ENCODE data around the gene LRRC8D.

The LRRC8D gene

DNA sequence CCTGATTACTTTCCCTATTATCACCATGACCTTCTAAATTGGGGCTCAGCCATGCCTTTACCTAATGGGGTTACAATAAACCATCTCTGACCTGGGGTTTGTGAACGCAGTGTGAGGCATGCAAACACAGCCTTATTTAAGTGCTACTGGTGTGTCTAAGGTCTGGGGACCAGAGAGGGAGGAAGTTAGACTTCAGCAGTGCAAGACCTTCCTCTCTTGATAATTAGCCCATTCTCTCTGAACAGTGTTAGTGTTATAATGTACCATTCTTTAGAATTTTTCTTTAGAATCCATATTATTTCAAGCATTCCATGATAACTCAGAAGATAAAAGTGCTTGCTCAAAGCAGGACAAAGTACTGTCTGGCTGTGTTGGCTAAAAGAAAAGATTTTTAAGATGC is 10.5 kb upstream of the LRRC8D start:
- no peak overlapping the region for H3K4me3 ChIP-seq (ENCODE audit: low read depth, low read length)
- TF ChIP-seq, protein P1, sequence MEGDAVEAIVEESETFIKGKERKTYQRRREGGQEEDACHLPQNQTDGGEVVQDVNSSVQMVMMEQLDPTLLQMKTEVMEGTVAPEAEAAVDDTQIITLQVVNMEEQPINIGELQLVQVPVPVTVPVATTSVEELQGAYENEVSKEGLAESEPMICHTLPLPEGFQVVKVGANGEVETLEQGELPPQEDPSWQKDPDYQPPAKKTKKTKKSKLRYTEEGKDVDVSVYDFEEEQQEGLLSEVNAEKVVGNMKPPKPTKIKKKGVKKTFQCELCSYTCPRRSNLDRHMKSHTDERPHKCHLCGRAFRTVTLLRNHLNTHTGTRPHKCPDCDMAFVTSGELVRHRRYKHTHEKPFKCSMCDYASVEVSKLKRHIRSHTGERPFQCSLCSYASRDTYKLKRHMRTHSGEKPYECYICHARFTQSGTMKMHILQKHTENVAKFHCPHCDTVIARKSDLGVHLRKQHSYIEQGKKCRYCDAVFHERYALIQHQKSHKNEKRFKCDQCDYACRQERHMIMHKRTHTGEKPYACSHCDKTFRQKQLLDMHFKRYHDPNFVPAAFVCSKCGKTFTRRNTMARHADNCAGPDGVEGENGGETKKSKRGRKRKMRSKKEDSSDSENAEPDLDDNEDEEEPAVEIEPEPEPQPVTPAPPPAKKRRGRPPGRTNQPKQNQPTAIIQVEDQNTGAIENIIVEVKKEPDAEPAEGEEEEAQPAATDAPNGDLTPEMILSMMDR (IDR thresholded peaks at IDR 0.05; ENCODE audit: low read depth, low read length), result no peak
- TF ChIP-seq POLR2A (IDR thresholded peaks at IDR 0.05; ENCODE audit: extremely low read depth, insufficient read length) (no peak), MYC (IDR thresholded peaks at IDR 0.05; ENCODE audit: low read depth, low read length) (no peak)
- TF ChIP-seq, protein P2, sequence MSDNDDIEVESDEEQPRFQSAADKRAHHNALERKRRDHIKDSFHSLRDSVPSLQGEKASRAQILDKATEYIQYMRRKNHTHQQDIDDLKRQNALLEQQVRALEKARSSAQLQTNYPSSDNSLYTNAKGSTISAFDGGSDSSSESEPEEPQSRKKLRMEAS (IDR thresholded peaks at IDR 0.05; ENCODE audit: low read depth, low read length), result no peak
- DNase-seq (ENCODE audit: low read depth), result peak; percentile 37

DNA sequence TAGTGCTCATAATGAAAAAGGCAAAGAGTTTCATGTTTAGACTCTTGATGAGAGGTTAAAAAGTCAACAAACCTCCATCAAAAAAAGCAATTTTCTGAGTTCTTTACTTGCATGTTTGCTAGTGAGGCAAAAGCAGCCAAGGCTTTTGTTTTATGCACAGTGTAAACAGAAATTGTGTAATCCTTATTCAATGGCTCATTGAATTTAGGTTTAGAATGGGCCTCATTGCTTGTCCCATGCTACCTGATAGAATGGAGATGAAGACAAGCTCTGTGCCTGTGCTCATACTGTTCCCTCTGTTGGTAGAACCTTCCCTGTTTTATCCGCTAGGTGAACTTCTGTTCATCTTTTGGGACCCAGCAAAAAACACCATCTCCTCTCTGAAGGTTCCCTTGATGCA is 10.0 kb upstream of the LRRC8D start:
- TF ChIP-seq MYC (IDR thresholded peaks at IDR 0.05; ENCODE audit: low read depth, low read length), result no peak
- TF ChIP-seq POLR2A (IDR thresholded peaks at IDR 0.05; ENCODE audit: extremely low read depth, insufficient read length), result no peak
- TF ChIP-seq, protein P1 (IDR thresholded peaks at IDR 0.05; ENCODE audit: low read depth, low read length), result no peak
- TF ChIP-seq, protein P2 (IDR thresholded peaks at IDR 0.05; ENCODE audit: low read depth, low read length), result no peak
- no peak overlapping the region for H3K4me3 ChIP-seq (ENCODE audit: low read depth, low read length)
- DNase-seq (ENCODE audit: low read depth), result no peak

DNA sequence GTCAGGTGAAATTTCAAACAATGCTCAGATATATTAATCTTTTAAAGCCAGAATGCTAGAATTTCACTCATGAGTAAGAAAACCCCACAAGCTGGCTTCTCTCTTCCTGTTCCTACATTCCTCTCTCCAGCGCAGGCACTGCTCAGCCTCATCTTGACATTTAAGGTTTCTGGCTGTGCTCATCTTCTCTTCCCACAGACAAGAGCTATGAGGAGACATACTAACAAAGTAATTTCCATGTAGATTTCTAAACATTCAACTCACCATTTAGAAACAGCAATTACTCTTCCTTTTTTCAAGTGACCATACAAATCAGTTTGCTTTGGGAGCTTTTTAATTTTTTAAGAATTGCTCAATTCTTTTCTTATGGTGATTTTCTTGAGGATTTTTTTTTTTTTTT is 7.8 kb upstream of the LRRC8D start:
- peak; percentile 60 for DNase-seq (ENCODE audit: low read depth)
- TF ChIP-seq, protein P1 (IDR thresholded peaks at IDR 0.05; ENCODE audit: low read depth, low read length), result no peak
- TF ChIP-seq MYC (IDR thresholded peaks at IDR 0.05; ENCODE audit: low read depth, low read length) (no peak), POLR2A (IDR thresholded peaks at IDR 0.05; ENCODE audit: extremely low read depth, insufficient read length) (no peak)
- TF ChIP-seq, protein P2 (IDR thresholded peaks at IDR 0.05; ENCODE audit: low read depth, low read length), result no peak
- H3K4me3 ChIP-seq (ENCODE audit: low read depth, low read length), result no peak overlapping the region

DNA sequence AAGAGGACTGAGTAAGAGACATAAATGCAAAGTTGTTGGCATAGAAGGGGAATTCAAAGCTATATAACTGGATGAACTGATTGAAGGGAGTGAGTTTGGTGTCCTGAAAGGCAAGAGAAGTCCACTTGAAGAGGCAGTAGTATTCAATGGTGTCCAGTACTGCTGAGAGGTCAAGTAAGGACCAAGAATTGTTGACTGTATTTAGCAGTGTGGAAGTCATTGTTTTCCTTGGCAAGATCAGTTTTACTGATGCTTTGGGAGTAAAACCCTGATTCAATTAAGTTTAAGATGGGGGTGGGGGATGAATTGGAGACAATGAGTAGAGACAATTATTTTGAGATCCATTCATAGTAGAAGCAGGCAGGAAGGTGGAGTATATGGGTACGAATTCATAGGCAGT is 5.8 kb upstream of the LRRC8D start:
- TF ChIP-seq, protein P2 (IDR thresholded peaks at IDR 0.05; ENCODE audit: low read depth, low read length), result no peak
- H3K4me3 ChIP-seq (ENCODE audit: low read depth, low read length), result no peak overlapping the region
- no peak for DNase-seq (ENCODE audit: low read depth)

DNA sequence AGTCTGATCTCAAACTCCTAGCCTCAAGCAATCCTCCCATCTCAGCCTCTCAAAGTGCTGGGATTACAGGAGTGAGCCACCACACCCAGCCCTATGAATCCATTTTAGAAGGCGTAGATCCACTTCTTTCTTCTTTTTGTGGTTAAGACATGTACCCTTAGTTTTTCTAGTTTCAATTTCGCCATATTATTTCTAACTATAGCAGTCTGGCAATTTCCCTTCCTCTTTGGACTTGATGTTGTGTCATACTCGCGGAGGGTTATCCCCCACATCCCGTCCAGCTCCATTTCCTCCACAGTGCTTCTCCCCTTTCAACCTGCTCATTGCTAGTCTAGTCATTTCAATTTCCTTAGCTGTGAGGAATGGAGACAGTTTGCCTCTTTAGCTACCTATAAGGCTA is 5.2 kb upstream of the LRRC8D start:
- DNase-seq (ENCODE audit: low read depth), result peak; percentile 95
- TF ChIP-seq, protein P2 (IDR thresholded peaks at IDR 0.05; ENCODE audit: low read depth, low read length), result no peak
- TF ChIP-seq, protein P1 (IDR thresholded peaks at IDR 0.05; ENCODE audit: low read depth, low read length), result no peak
- TF ChIP-seq MYC (IDR thresholded peaks at IDR 0.05; ENCODE audit: low read depth, low read length) (no peak), POLR2A (IDR thresholded peaks at IDR 0.05; ENCODE audit: extremely low read depth, insufficient read length) (no peak)
- no peak overlapping the region for H3K4me3 ChIP-seq (ENCODE audit: low read depth, low read length)

DNA sequence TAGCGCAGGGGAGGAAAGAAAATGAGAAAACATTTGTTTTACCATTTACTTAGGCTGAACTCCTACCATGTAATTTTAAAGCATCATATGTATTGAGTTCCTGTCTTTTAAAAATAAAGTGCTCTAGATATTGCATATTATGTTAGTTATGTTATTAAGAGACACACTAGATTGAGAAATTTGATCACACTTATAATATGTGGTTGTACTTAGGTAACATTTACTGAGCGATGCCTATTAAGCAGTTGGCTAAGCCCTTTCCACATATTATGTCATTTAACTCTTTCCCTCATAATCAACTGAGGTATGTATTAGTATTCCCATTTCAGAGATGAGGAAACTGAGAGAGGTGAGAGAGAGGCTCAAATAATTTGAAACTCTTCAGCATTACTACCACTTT is 4.5 kb upstream of the LRRC8D start:
- TF ChIP-seq, protein P2 (IDR thresholded peaks at IDR 0.05; ENCODE audit: low read depth, low read length), result no peak
- TF ChIP-seq MYC (IDR thresholded peaks at IDR 0.05; ENCODE audit: low read depth, low read length), result no peak
- no peak overlapping the region for H3K4me3 ChIP-seq (ENCODE audit: low read depth, low read length)
- no peak for DNase-seq (ENCODE audit: low read depth)
